GM12878 (cell line): Measurements from ENCODE around the gene RRAS. TPM values are rescaled to one million over a fixed set of nuclear protein-coding genes. Genes with fewer than 3 reads are reported as not detected.

ENCODE experiments used
- BMI1 ChIP-seq: fragments of 450-650 bp; IDR thresholded peaks from 2 replicates; pipeline ENCODE4 v1.6.1; 2016; ENCODE audit warnings: mild to moderate bottlenecking, moderate library complexity, borderline replicate concordance
- CTCF ChIP-seq, 3 experiments: IDR thresholded peaks in 2 of 3; conservative IDR thresholded peaks in 1 of 3; 2 replicates each; pipeline ENCODE4 v1.5.1; 2011; ENCODE audit warnings: low read depth in 3 of 3, low read length in 3 of 3, mild to moderate bottlenecking in 3 of 3, control low read depth in 2 of 3, moderate library complexity in 2 of 3, inconsistent platforms in 1 of 3, mixed read lengths in 1 of 3; ENCODE audit not compliant: control insufficient read depth in 2 of 3, insufficient read depth in 1 of 3; ENCODE audit errors: extremely low read depth in 1 of 3
- DPF2 ChIP-seq: fragments of 450-650 bp; IDR thresholded peaks from 2 replicates; pipeline ENCODE4 v1.6.1; 2017; ENCODE audit warnings: mild to moderate bottlenecking
- E4F1 ChIP-seq: fragments of 450-650 bp; IDR thresholded peaks from 2 replicates; pipeline ENCODE4 v1.6.1; 2018; ENCODE audit warnings: borderline replicate concordance, mild to moderate bottlenecking; ENCODE audit not compliant: partially characterized antibody
- ETV6 ChIP-seq, 2 experiments: fragments of 450-650 bp in 1 of 2; IDR thresholded peaks in 1 of 2; conservative IDR thresholded peaks in 1 of 2; 2 replicates each; pipeline ENCODE4 v1.6.1; 2014; ENCODE audit warnings: antibody characterized with exemption in 1 of 2, borderline replicate concordance in 1 of 2, low read depth in 1 of 2, mild to moderate bottlenecking in 1 of 2, moderate library complexity in 1 of 2
- GABPA ChIP-seq: IDR thresholded peaks from 2 replicates; pipeline ENCODE4 v1.6.1; 2014; ENCODE audit warnings: antibody characterized with exemption, low read depth, mild to moderate bottlenecking, inconsistent platforms
- IRF4 ChIP-seq: IDR thresholded peaks from 2 replicates; pipeline ENCODE4 v1.6.1; 2011; ENCODE audit warnings: low read depth, low read length
- KDM1A ChIP-seq: fragments of 200-600 bp; sonication (generic); IDR thresholded peaks from 2 replicates; pipeline ENCODE4 v1.6.1; 2016; ENCODE audit warnings: borderline replicate concordance
- NFXL1 ChIP-seq: fragments of 450-650 bp; IDR thresholded peaks from 2 replicates; pipeline ENCODE4 v1.6.1; 2017; ENCODE audit warnings: antibody characterized with exemption, mild to moderate bottlenecking, borderline replicate concordance
- NR2F1 ChIP-seq: fragments of 450-650 bp; conservative IDR thresholded peaks from 2 replicates; pipeline ENCODE4 v1.6.1; 2017; ENCODE audit warnings: mild to moderate bottlenecking
- POLR2A ChIP-seq: IDR thresholded peaks from 2 replicates; pipeline ENCODE4 v1.6.1; 2011; ENCODE audit warnings: low read depth, mild to moderate bottlenecking, low read length
- PRDM15 ChIP-seq: fragments of 450-650 bp; formaldehyde crosslinking; IDR thresholded peaks from 2 replicates; pipeline ENCODE4 v1.4.0; 2020; ENCODE audit warnings: mild to moderate bottlenecking, moderate library complexity
- RUNX3 ChIP-seq: IDR thresholded peaks from 2 replicates; pipeline ENCODE4 v1.6.1; 2012; ENCODE audit warnings: low read length, inconsistent platforms
- SMC3 ChIP-seq: IDR thresholded peaks from 2 replicates; pipeline ENCODE4 v1.6.1; 2011; ENCODE audit warnings: low read length, improper control_type of control experiment, borderline replicate concordance
- SP1 ChIP-seq: IDR thresholded peaks from one replicate; pipeline ENCODE4 v1.6.1; 2011; ENCODE audit warnings: low read depth, low read length
- SRF ChIP-seq, 2 experiments: IDR thresholded peaks; 2 replicates each; pipeline ENCODE4 v1.6.1; 2011; ENCODE audit warnings: low read depth in 2 of 2, low read length in 2 of 2, mild to moderate bottlenecking in 1 of 2, moderate library complexity in 1 of 2
- USF1 ChIP-seq: IDR thresholded peaks from 2 replicates; pipeline ENCODE4 v1.6.1; 2011; ENCODE audit warnings: borderline replicate concordance, low read depth, mild to moderate bottlenecking, moderate library complexity, mixed read lengths, low read length; ENCODE audit not compliant: insufficient read depth; ENCODE audit errors: extremely low read length
- YY1 ChIP-seq: IDR thresholded peaks from 2 replicates; pipeline ENCODE4 v1.6.1; 2011; ENCODE audit warnings: low read depth, mild to moderate bottlenecking, low read length
- ZNF24 ChIP-seq: fragments of 450-650 bp; IDR thresholded peaks from 2 replicates; pipeline ENCODE4 v1.6.1; 2017; ENCODE audit warnings: antibody characterized with exemption, mild to moderate bottlenecking
- polyA plus RNA-seq, 11 experiments: library from polyadenylated mRNA; depleted of rRNA in 4 of 11; unstranded in 6 of 11; stranded (reverse) in 5 of 11; fragments of >200 nt; fragmentation: Nextera tagmentation in 4 of 11; fragmentation: Illumina TruSeq in 1 of 11; extraction: Ambion mirVana in 4 of 11; extraction: Trizol in 1 of 11; gene quantifications; 1 replicate in 1 of 11; 2 replicates in 10 of 11; pipeline versions ENCODE4 v1.2.1 to v1.2.3, GENCODE V29; 2011 to 2016; ENCODE audit warnings: inconsistent platforms in 2 of 11, missing spikeins in 2 of 11, low read depth in 1 of 11
- total RNA-seq, 4 experiments: library from RNA; depleted of rRNA in 3 of 4; stranded (reverse); fragments of >200 nt in 3 of 4; fragmentation: Illumina TruSeq in 1 of 4; extraction: Trizol in 1 of 4; gene quantifications; 2 replicates each; pipeline versions ENCODE4 v1.2.1 to v1.2.3, GENCODE V29; 2013 to 2021

The RRAS gene
- total and polyA plus RNA-seq, 10 of the 15 experiments (the other 5 are each of a cell fraction or from before 2014, with no cell fraction given) = 0.24 to 5.8 (median 1.8) TPM

- no peak for TF ChIP-seq IRF4
- TF ChIP-seq RUNX3 = peak; percentile 37
- peak; percentile 99 to 100 (median 100); a peak in 5 of 6 replicates for TF ChIP-seq CTCF (IDR thresholded peaks at IDR 0.05 in 2 of 3, conservative IDR thresholded peaks at IDR 0.05 in 1 of 3; ENCODE audit: control insufficient read depth in 2 of 3, extremely low read depth in 1 of 3, insufficient read depth in 1 of 3, low read depth in 3 of 3, low read length in 3 of 3)
- peak; percentile 51; the same call in 1 of the 2 replicates for TF ChIP-seq SMC3
- TF ChIP-seq USF1 = no peak
- TF ChIP-seq POLR2A = peak; percentile 53
- peak; percentile 75 for TF ChIP-seq NR2F1
- TF ChIP-seq PRDM15 (CRISPR knock-in tag) = no peak
- TF ChIP-seq GABPA = no peak
- TF ChIP-seq ETV6 (conservative IDR thresholded peaks at IDR 0.05 in 1 of 2, IDR thresholded peaks at IDR 0.05 in 1 of 2; ENCODE audit: borderline replicate concordance in 1 of 2, low read depth in 1 of 2) = no peak
- TF ChIP-seq BMI1 = peak; percentile 82
- no peak for TF ChIP-seq NFXL1
- TF ChIP-seq SP1 = peak; percentile 41
- TF ChIP-seq YY1 = peak; percentile 63; the same call in 1 of the 2 replicates
- no peak for TF ChIP-seq ZNF24
- no peak for TF ChIP-seq SRF (IDR thresholded peaks at IDR 0.05; ENCODE audit: low read depth in 2 of 2, low read length in 2 of 2)
- TF ChIP-seq KDM1A = no peak
- TF ChIP-seq E4F1 = no peak
- peak; percentile 31; the same call in 1 of the 2 replicates for TF ChIP-seq DPF2
Measured at GRCh38 chr19:49680421-49681351, 40.7 kb upstream of the RRAS start (continued).
